ENCODE data around the gene SMYD4.
"Not testable (repeated sequence)": the region's sequence is repeated elsewhere in the genome, so short reads cannot be mapped to it uniquely, and the experiment has no call there.

DNA sequence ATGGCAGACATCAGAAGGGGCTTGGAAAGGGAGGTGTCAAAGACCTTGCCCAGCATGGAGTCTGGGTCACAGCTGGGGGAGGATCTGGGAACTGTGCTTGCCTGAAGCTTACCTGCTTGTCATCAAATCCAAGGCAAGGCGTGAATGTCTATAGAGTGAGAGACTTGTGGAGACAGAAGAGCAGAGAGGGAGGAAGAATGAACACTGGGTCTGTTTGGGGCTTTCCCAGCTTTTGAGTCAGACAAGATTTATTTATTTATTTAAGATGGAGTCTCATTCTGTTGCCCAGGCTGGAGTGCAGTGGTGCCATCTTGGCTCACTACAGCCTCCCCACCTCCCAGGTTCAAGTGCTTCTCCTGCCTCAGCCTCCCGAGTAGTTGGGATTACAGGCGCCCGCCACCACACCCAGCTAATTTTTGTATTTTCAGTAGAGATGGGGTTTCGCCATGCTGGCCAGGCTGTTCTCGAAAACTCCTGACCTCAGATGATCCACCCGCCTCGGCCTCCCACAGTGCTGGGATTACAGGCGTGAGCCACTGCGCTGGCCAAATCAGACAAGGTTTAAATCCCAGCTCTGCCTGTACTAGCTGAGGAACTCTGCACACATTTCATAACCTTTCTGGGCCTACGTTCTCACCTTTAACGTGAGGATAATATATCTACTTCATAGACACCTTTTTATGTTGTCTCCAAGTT, 56.6 kb downstream of the SMYD4 start:
- TF ChIP-seq ETV6 (conservative IDR thresholded peaks at IDR 0.05 in 1 of 2, IDR thresholded peaks at IDR 0.05 in 1 of 2; ENCODE audit: borderline replicate concordance in 1 of 2, low read depth in 1 of 2); CTCF (IDR thresholded peaks at IDR 0.05 in 2 of 3, conservative IDR thresholded peaks at IDR 0.05 in 1 of 3; ENCODE audit: control insufficient read depth in 2 of 3, extremely low read depth in 1 of 3, insufficient read depth in 1 of 3, low read depth in 3 of 3, low read length in 3 of 3); RFX5 (IDR thresholded peaks at IDR 0.05; ENCODE audit: low read depth, low read length); REST (IDR thresholded peaks at IDR 0.05; ENCODE audit: low read depth, low read length); POLR2A (IDR thresholded peaks at IDR 0.05; ENCODE audit: low read depth, low read length); ZNF384 (IDR thresholded peaks at IDR 0.05; ENCODE audit: borderline replicate concordance, low read depth, low read length); SMC3 (IDR thresholded peaks at IDR 0.05; ENCODE audit: borderline replicate concordance, low read length); NRF1 (conservative IDR thresholded peaks at IDR 0.05; ENCODE audit: low read depth, low read length); RAD21 (IDR thresholded peaks at IDR 0.05; ENCODE audit: insufficient read depth, low read depth, low read length); CEBPB (IDR thresholded peaks at IDR 0.05; ENCODE audit: borderline replicate concordance in 1 of 2, low read depth in 2 of 2, low read length in 2 of 2): not testable (repeated sequence)

Data from GM12878 (cell line).